AG09309 (cell line): ENCODE data around the gene BIRC5.
A peak's percentile ranks its signal among the peaks of the same experiment; 100 is the strongest.

ENCODE experiments used
- DNase-seq: peaks from one replicate; pipeline ENCODE4 v3.0.0-alpha.2; 2010; ENCODE audit warnings: low read depth
- H3K4me3 ChIP-seq: 2 replicates; pipeline ENCODE4 v1.5.1; 2011; ENCODE audit warnings: mild to moderate bottlenecking, low read depth, low read length, moderate library complexity; ENCODE audit not compliant: control insufficient read depth
- CTCF ChIP-seq: IDR thresholded peaks from 2 replicates; pipeline ENCODE4 v1.5.1; 2011; ENCODE audit warnings: mild to moderate bottlenecking, low read depth, low read length, inconsistent platforms; ENCODE audit not compliant: insufficient read depth, control insufficient read depth; ENCODE audit errors: missing control alignments

The BIRC5 gene

GRCh38 chr17:78253946-78254672 is 40.1 kb downstream of the BIRC5 start:
- no peak for DNase-seq
- no peak for TF ChIP-seq CTCF
- peak overlapping the region; percentile 74 for H3K4me3 ChIP-seq

- no peak overlapping the region for H3K4me3 ChIP-seq
- no peak for TF ChIP-seq CTCF
- no peak for DNase-seq
Observed at GRCh38 chr17:78255029-78255656, 41.1 kb downstream of the BIRC5 start.

GRCh38 chr17:78255953-78256706 is 42.1 kb downstream of the BIRC5 start:
- no peak for TF ChIP-seq CTCF
- no peak for DNase-seq

GRCh38 chr17:78256707-78257591 is 42.9 kb downstream of the BIRC5 start:
- H3K4me3 ChIP-seq = no peak overlapping the region
- no peak for DNase-seq
- TF ChIP-seq CTCF = no peak

More at GRCh38 chr17:78255953-78256706, 42.1 kb downstream of the BIRC5 start:
- no peak overlapping the region for H3K4me3 ChIP-seq

- no peak overlapping the region for H3K4me3 ChIP-seq
- TF ChIP-seq CTCF = no peak
- no peak for DNase-seq
Observed at GRCh38 chr17:78257810-78258322, 43.8 kb downstream of the BIRC5 start.
